Measurements from ENCODE around the gene COL5A3.
"Not testable (repeated sequence)": the region's sequence is repeated elsewhere in the genome, so short reads cannot be mapped to it uniquely, and the experiment has no call there.

The COL5A3 gene

GRCh38 chr19:10037809-10038208 is 27.5 kb upstream of the COL5A3 start:
- ChIA-PET POLR2A (no interaction called here), CTCF (interaction anchor here (1.3 to 2.0 kb wide), 3 partner anchors 10 to 107 kb away, joined by 3 to 13 read pairs (median 4); no protein-coding TSS in a partner anchor)
- no peak for TF ChIP-seq CTCF (IDR thresholded peaks at IDR 0.05; ENCODE audit: control extremely low read depth, extremely low read depth, low read depth, missing control alignments)
- DNase-seq (ENCODE audit: extremely low spot score), result no peak

GRCh38 chr19:10037367-10037766 is 27.1 kb upstream of the COL5A3 start:
- no peak for TF ChIP-seq CTCF (IDR thresholded peaks at IDR 0.05; ENCODE audit: control extremely low read depth, extremely low read depth, low read depth, missing control alignments)
- no peak for DNase-seq (ENCODE audit: extremely low spot score)
- ChIA-PET CTCF (interaction anchor here (1.1 to 2.0 kb wide), 4 partner anchors 10 to 107 kb away, joined by 3 to 13 read pairs (median 4); no protein-coding TSS in a partner anchor), POLR2A (no interaction called here)

- no peak for TF ChIP-seq CTCF (IDR thresholded peaks at IDR 0.05; ENCODE audit: control extremely low read depth, extremely low read depth, low read depth, missing control alignments)
- DNase-seq (ENCODE audit: extremely low spot score), result no peak
- ChIA-PET CTCF (interaction anchor here (1.1 to 2.0 kb wide), 4 partner anchors 9 to 106 kb away, joined by 3 to 13 read pairs (median 4); no protein-coding TSS in a partner anchor), POLR2A (no interaction called here)
Observed at GRCh38 chr19:10036601-10037071, 26.3 kb upstream of the COL5A3 start.

GRCh38 chr19:10033614-10034013 is 23.3 kb upstream of the COL5A3 start:
- POLR2A ChIA-PET, result no interaction called here
- DNase-seq (ENCODE audit: extremely low spot score), result no peak
- CTCF ChIA-PET, result interaction anchor here (1.6 kb wide), 1 partner anchor 33 kb away, joined by 4 read pairs; no protein-coding TSS in a partner anchor
- TF ChIP-seq CTCF (IDR thresholded peaks at IDR 0.05; ENCODE audit: control extremely low read depth, extremely low read depth, low read depth, missing control alignments), result no peak

GRCh38 chr19:10027158-10027997 is 17.1 kb upstream of the COL5A3 start:
- ChIA-PET CTCF (interaction anchor here (0.6 to 7.8 kb wide), 38 partner anchors 8 to 893 kb away, joined by 3 to 88 read pairs (median 5); partner anchors contain the start of genes COL5A3, P2RY11 and RDH8), POLR2A (no interaction called here)
- DNase-seq (ENCODE audit: extremely low spot score), result peak; percentile 94
- peak; percentile 97 for TF ChIP-seq CTCF (IDR thresholded peaks at IDR 0.05; ENCODE audit: control extremely low read depth, extremely low read depth, low read depth, missing control alignments)

GRCh38 chr19:10026744-10027143 is 16.4 kb upstream of the COL5A3 start:
- CTCF ChIA-PET, result interaction anchor here (0.6 to 7.8 kb wide), 28 partner anchors 9 to 893 kb away, joined by 3 to 88 read pairs (median 6); partner anchors contain the start of genes COL5A3, P2RY11 and RDH8
- no peak for TF ChIP-seq CTCF (IDR thresholded peaks at IDR 0.05; ENCODE audit: control extremely low read depth, extremely low read depth, low read depth, missing control alignments)
- POLR2A ChIA-PET, result no interaction called here
- no peak for DNase-seq (ENCODE audit: extremely low spot score)

- POLR2A ChIA-PET; DNase-seq (ENCODE audit: extremely low spot score): not testable (repeated sequence)
- CTCF ChIA-PET, result interaction anchor here (1.0 to 1.1 kb wide), 2 partner anchors 58 to 92 kb away, joined by 3 read pairs; no protein-coding TSS in a partner anchor
Observed at GRCh38 chr19:10023096-10023495, 12.8 kb upstream of the COL5A3 start.
